Hepatocyte (in vitro differentiated cells): ENCODE data around the gene HPS4.

Source experiments
- EZH2phosphoT487 ChIP-seq: fragments of 200-600 bp; sonication (generic); IDR thresholded peaks from one replicate; pipeline ENCODE4 v1.6.1; 2018; ENCODE audit warnings: antibody characterized with exemption, mild to moderate bottlenecking, low read depth, moderate library complexity; ENCODE audit not compliant: unreplicated experiment, severe bottlenecking
- TF ChIP-seq, protein P1 (sequence below): fragments of 200-600 bp; sonication (generic); IDR thresholded peaks from 2 replicates; pipeline ENCODE4 v1.5.1; 2016; ENCODE audit warnings: antibody characterized with exemption, mild to moderate bottlenecking; ENCODE audit not compliant: poor library complexity

DNA sequence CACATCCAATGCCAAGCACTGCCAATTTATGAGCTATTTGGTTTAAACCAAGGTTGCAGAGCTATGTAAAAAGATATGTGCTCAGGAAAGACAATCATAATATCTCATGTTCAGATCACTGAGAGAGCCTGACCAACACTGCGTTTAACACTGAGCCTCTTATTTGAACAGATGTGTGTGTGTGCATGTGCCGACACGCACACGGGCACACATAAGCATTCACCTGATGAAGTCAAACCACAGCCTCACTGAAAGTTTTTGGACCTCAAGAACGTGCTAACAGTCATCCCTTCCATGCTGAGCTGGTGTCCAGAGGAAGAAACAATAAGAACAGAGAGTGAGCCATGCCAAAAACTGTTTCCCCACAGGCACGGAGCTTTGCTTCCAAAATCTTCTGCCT lies 23.4 kb downstream of the HPS4 start:
- TF ChIP-seq, protein P1, sequence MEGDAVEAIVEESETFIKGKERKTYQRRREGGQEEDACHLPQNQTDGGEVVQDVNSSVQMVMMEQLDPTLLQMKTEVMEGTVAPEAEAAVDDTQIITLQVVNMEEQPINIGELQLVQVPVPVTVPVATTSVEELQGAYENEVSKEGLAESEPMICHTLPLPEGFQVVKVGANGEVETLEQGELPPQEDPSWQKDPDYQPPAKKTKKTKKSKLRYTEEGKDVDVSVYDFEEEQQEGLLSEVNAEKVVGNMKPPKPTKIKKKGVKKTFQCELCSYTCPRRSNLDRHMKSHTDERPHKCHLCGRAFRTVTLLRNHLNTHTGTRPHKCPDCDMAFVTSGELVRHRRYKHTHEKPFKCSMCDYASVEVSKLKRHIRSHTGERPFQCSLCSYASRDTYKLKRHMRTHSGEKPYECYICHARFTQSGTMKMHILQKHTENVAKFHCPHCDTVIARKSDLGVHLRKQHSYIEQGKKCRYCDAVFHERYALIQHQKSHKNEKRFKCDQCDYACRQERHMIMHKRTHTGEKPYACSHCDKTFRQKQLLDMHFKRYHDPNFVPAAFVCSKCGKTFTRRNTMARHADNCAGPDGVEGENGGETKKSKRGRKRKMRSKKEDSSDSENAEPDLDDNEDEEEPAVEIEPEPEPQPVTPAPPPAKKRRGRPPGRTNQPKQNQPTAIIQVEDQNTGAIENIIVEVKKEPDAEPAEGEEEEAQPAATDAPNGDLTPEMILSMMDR: no peak
- no peak for TF ChIP-seq EZH2phosphoT487
